SK-N-SH (cell line): ENCODE measurements around the gene ADRB2. TPM values are rescaled to one million over a fixed set of nuclear protein-coding genes. Genes with fewer than 3 reads are reported as not detected.
A peak's percentile ranks its signal among the peaks of the same experiment; 100 is the strongest.

Experiments
- CTCF ChIA-PET: fragments of 300-600, 350-600 bp; formaldehyde crosslinking; extraction: SDS; loops from one replicate; lab custom pipeline; 2021; lab: Yijun Ruan, JAX
- POLR2A ChIA-PET: fragments of 350-600 bp; sonication (Branson Sonifier 250); formaldehyde crosslinking; extraction: SDS; loops from one replicate; lab custom pipeline; 2020; ENCODE audit warnings: antibody characterized with exemption, inconsistent platforms; lab: Yijun Ruan, JAX
- DNase-seq: peaks from one replicate; pipeline ENCODE4 v3.0.0; 2012
- H2AFZ ChIP-seq: fragments of 200-600 bp; sonication (generic); 2 replicates; pipeline ENCODE4 v1.8.1; 2016; ENCODE audit warnings: antibody characterized with exemption, mild to moderate bottlenecking, low read depth
- H3F3A ChIP-seq: fragments of 200-600 bp; sonication (generic); replicated peaks from 2 replicates; pipeline ENCODE3; 2016; ENCODE audit warnings: antibody characterized with exemption, mild to moderate bottlenecking; ENCODE audit not compliant: insufficient read depth
- H3K27ac ChIP-seq, 2 experiments: fragments of 200-500 bp in 1 of 2; fragments of 200-600 bp in 1 of 2; sonication (Bioruptor generic) in 1 of 2; sonication (generic), shearing (Covaris generic) in 1 of 2; 2 replicates each; pipeline versions ENCODE4 v1.5.1 to v1.6.1; 2014 to 2016; ENCODE audit warnings: low read depth in 2 of 2, inconsistent platforms in 1 of 2, low read length in 1 of 2, mild to moderate bottlenecking in 1 of 2, mixed read lengths in 1 of 2
- H3K27me3 ChIP-seq: fragments of 200-600 bp; sonication (generic), shearing (Covaris generic); 2 replicates; pipeline ENCODE4 v1.6.1; 2016; ENCODE audit warnings: mixed run types; ENCODE audit not compliant: insufficient read depth
- H3K36me3 ChIP-seq, 2 experiments: fragments of 200-500 bp in 1 of 2; fragments of 200-600 bp in 1 of 2; sonication (Bioruptor generic) in 1 of 2; sonication (generic) in 1 of 2; replicated peaks in 1 of 2; 2 replicates each; pipeline versions ENCODE3 to v1.5.1; 2014 to 2016; ENCODE audit warnings: low read length in 1 of 2, mild to moderate bottlenecking in 1 of 2; ENCODE audit not compliant: insufficient read depth in 2 of 2, control insufficient read depth in 1 of 2
- H3K4me1 ChIP-seq, 2 experiments: fragments of 200-500 bp in 1 of 2; fragments of 200-600 bp in 1 of 2; sonication (Bioruptor generic) in 1 of 2; sonication (generic), shearing (Covaris generic) in 1 of 2; 2 replicates each; pipeline versions ENCODE4 v1.5.1 to v1.6.1; 2014 to 2016; ENCODE audit warnings: low read depth in 1 of 2, low read length in 1 of 2, mixed run types in 1 of 2; ENCODE audit not compliant: insufficient read depth in 2 of 2, control insufficient read depth in 1 of 2
- H3K4me2 ChIP-seq: fragments of 200-600 bp; sonication (generic), shearing (Covaris generic); 2 replicates; pipeline ENCODE4 v1.6.1; 2017; ENCODE audit warnings: mixed run types
- H3K4me3 ChIP-seq, 2 experiments: fragments of 200-500 bp in 1 of 2; fragments of 200-600 bp in 1 of 2; sonication (Bioruptor generic) in 1 of 2; sonication (generic), shearing (Covaris generic) in 1 of 2; 2 replicates each; pipeline versions ENCODE4 v1.5.1 to v1.8.1; 2014 to 2016; ENCODE audit warnings: low read depth in 2 of 2, inconsistent platforms in 1 of 2, low read length in 1 of 2, mild to moderate bottlenecking in 1 of 2, mixed read lengths in 1 of 2, moderate library complexity in 1 of 2
- H3K79me2 ChIP-seq: fragments of 200-600 bp; sonication (generic); 2 replicates; pipeline ENCODE4 v1.8.1; 2017; ENCODE audit warnings: mild to moderate bottlenecking; ENCODE audit not compliant: insufficient read depth
- H3K9ac ChIP-seq: fragments of 200-600 bp; sonication (generic); 2 replicates; pipeline ENCODE4 v1.6.1; 2017; ENCODE audit warnings: mixed run types
- H3K9me2 ChIP-seq: fragments of 200-600 bp; sonication (generic); 2 replicates; pipeline ENCODE4 v1.6.1; 2017; ENCODE audit warnings: mixed run types
- H3K9me3 ChIP-seq: fragments of 200-600 bp; sonication (generic); 2 replicates; pipeline ENCODE4 v1.6.1; 2017; ENCODE audit warnings: mixed run types, mild to moderate bottlenecking, moderate library complexity
- H4K20me1 ChIP-seq: fragments of 200-600 bp; sonication (generic); 2 replicates; pipeline ENCODE4 v1.6.1; 2017; ENCODE audit warnings: mild to moderate bottlenecking, mixed run types; ENCODE audit not compliant: insufficient read depth
- CTCF ChIP-seq: fragments of 200-600 bp; sonication (generic); IDR thresholded peaks from 2 replicates; pipeline ENCODE4 v1.6.1; 2017; ENCODE audit warnings: antibody characterized with exemption, mild to moderate bottlenecking, moderate library complexity
- EP300 ChIP-seq, 2 experiments: IDR thresholded peaks; 2 replicates each; pipeline versions ENCODE4 v1.4.0 to v1.6.1; 2012; ENCODE audit warnings: borderline replicate concordance in 1 of 2, low read depth in 1 of 2, low read length in 1 of 2
- FOSL2 ChIP-seq: IDR thresholded peaks from 2 replicates; pipeline ENCODE4 v1.4.0; 2012; ENCODE audit warnings: low read depth, mild to moderate bottlenecking, moderate library complexity, borderline replicate concordance
- IRF3 ChIP-seq: fragments of 150-350 bp; IDR thresholded peaks from 2 replicates; pipeline ENCODE4 v1.6.1; 2016; ENCODE audit warnings: mild to moderate bottlenecking, low read depth, low read length
- MXI1 ChIP-seq: IDR thresholded peaks from 2 replicates; pipeline ENCODE4 v1.6.1; 2012; ENCODE audit warnings: mild to moderate bottlenecking, low read depth, low read length, improper control_type of control experiment
- PBX3 ChIP-seq: IDR thresholded peaks from 2 replicates; pipeline ENCODE4; 2012
- USF1 ChIP-seq: IDR thresholded peaks from 2 replicates; pipeline ENCODE4 v1.4.0; 2012; ENCODE audit warnings: low read depth, borderline replicate concordance
- WGBS: methylation state at CpG from one replicate; pipeline ENCODE4 v1.1.6; 2017; ENCODE audit warnings: low lambda C conversion rate; 5-methylcytosine and 5-hydroxymethylcytosine counted together
- polyA plus RNA-seq, 3 experiments: library from polyadenylated mRNA; depleted of rRNA; stranded (reverse); fragments of >200 nt; gene quantifications; 2 replicates each; pipeline ENCODE4 v1.2.3, GENCODE V29; 2012

Gene ADRB2
- polyA plus RNA-seq, 1 of the 3 experiments (the other 2 are of a cell fraction), result 1.0 TPM

- Histone ChIP-seq H3K4me2 (no peak overlapping the region), H3K36me3 (no peaks in the 10 kb centered on the region), H3F3A (no peaks in the 10 kb centered on the region), H3K9ac (no peak overlapping the region), H3K9me2 (no peaks in the 10 kb centered on the region), H3K27ac (no peak overlapping the region), H4K20me1 (no peaks in the 10 kb centered on the region), H3K4me1 (no peaks in the 10 kb centered on the region), H3K79me2 (no peaks in the 10 kb centered on the region), H3K9me3 (no peaks in the 10 kb centered on the region), H3K27me3 (no peaks in the 10 kb centered on the region), H2AFZ (no peak overlapping the region), H3K4me3 (no peak overlapping the region)
- TF ChIP-seq IRF3, result no peak
- no peak for TF ChIP-seq CTCF
- TF ChIP-seq EP300 (IDR thresholded peaks at IDR 0.05; ENCODE audit: borderline replicate concordance in 1 of 2, low read depth in 1 of 2, low read length in 1 of 2), result no peak
- TF ChIP-seq PBX3, result no peak
- TF ChIP-seq MXI1, result no peak
- TF ChIP-seq USF1, result no peak
- CTCF ChIA-PET, result interaction anchor here (1.1 kb wide), 1 partner anchor 141 kb away, joined by 3 read pairs; no protein-coding TSS in a partner anchor
- no peak for DNase-seq
- POLR2A ChIA-PET, result no interaction called here
- 80% methylated on average over 1 of the region's 2 CpGs for WGBS
These were observed 31.1 kb downstream of the ADRB2 start for GRCh38 chr5:148857474-148857873.

GRCh38 chr5:148858106-148858505 lies 31.7 kb downstream of the ADRB2 start:
- H3K27me3 ChIP-seq, result no peaks in the 10 kb centered on the region
- WGBS, result 52% methylated on average over 2 of the region's 2 CpGs
- 0 out of 2 replicates have a peak, but pooled peaks have one; percentile 6 for TF ChIP-seq FOSL2
- TF ChIP-seq IRF3, result no peak
- H3K36me3 ChIP-seq, result no peaks in the 10 kb centered on the region
- no peak overlapping the region for H2AFZ ChIP-seq
- ChIA-PET CTCF (interaction anchor here (1.1 kb wide), 1 partner anchor 140 kb away, joined by 3 read pairs; no protein-coding TSS in a partner anchor), POLR2A (no interaction called here)
- no peaks in the 10 kb centered on the region for H4K20me1 ChIP-seq
- no peaks in the 10 kb centered on the region for H3F3A ChIP-seq
- DNase-seq, result no peak
- no peaks in the 10 kb centered on the region for H3K9me3 ChIP-seq
- no peak overlapping the region for H3K4me2 ChIP-seq
- no peak overlapping the region for H3K27ac ChIP-seq
- H3K4me1 ChIP-seq, result no peaks in the 10 kb centered on the region
- H3K9me2 ChIP-seq, result no peaks in the 10 kb centered on the region
- no peak overlapping the region for H3K4me3 ChIP-seq
- no peaks in the 10 kb centered on the region for H3K79me2 ChIP-seq
- no peak overlapping the region for H3K9ac ChIP-seq
